Activated CD8-positive, alpha-beta memory T cell treated with anti-CD3 and anti-CD28 coated beads, Interleukin-2, amount 50 U/mL, for 24 hours (primary cell): Measurements from ENCODE around the gene SASH3.
A peak's percentile ranks its signal among the peaks of the same experiment; 100 is the strongest.

Experiments used
- DNase-seq: peaks from one replicate; pipeline ENCODE4 v3.0.0-alpha.2; 2020; ENCODE audit errors: extremely low read depth

The SASH3 gene

GRCh38 chrX:129808829-129809796 lies 29.4 kb downstream of the SASH3 start:
- no peak for DNase-seq

GRCh38 chrX:129813662-129814368 lies 34.1 kb downstream of the SASH3 start:
- DNase-seq, result no peak

DNA sequence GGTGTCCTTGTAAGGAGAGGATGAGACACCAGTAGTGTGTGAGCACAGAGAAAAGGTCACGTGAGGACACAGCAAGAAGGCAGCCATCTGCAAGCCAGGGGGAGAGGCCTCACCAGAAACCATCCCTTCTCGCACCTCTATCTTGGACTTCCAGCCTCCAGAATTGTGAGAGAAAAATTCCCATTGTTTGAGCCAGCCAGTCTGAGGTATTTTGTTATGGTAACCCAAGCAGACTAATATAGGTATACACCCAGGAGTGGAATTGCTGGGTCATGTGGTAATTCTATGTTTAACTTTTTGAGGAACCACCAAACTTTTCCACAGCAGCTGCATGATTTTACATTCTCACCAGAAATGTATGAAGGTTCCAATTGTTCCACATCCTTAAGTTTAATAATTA lies 38.4 kb downstream of the SASH3 start:
- no peak for DNase-seq

GRCh38 chrX:129823115-129823514 lies 43.4 kb downstream of the SASH3 start:
- no peak for DNase-seq

DNA sequence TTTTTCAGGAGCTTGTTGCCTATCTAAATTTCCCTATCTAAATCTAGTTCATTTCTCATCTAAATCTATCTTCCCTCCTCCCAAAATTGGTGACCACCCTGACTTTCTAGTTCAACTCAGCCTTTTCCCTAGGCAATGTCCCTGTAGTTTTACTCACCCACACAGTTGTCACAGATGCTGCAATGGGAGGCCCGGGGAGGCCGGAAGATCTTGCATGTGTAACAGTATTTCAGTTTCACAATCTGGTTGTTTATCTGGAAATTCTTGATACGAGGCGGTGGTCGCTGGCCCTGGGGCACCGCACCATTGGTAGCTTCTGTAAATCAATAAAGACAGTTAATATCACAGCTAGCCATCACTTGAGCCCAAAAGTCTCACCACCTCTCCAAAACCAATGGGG lies 43.8 kb downstream of the SASH3 start:
- no peak for DNase-seq

GRCh38 chrX:129824620-129825019 lies 44.9 kb downstream of the SASH3 start:
- no peak for DNase-seq

GRCh38 chrX:129825746-129826505 lies 46.2 kb downstream of the SASH3 start:
- no peak for DNase-seq

- DNase-seq, result no peak
These were observed 50.7 kb downstream of the SASH3 start for GRCh38 chrX:129830494-129830893.

- no peak for DNase-seq
These were observed 51.5 kb downstream of the SASH3 start for GRCh38 chrX:129831091-129831885.

DNA sequence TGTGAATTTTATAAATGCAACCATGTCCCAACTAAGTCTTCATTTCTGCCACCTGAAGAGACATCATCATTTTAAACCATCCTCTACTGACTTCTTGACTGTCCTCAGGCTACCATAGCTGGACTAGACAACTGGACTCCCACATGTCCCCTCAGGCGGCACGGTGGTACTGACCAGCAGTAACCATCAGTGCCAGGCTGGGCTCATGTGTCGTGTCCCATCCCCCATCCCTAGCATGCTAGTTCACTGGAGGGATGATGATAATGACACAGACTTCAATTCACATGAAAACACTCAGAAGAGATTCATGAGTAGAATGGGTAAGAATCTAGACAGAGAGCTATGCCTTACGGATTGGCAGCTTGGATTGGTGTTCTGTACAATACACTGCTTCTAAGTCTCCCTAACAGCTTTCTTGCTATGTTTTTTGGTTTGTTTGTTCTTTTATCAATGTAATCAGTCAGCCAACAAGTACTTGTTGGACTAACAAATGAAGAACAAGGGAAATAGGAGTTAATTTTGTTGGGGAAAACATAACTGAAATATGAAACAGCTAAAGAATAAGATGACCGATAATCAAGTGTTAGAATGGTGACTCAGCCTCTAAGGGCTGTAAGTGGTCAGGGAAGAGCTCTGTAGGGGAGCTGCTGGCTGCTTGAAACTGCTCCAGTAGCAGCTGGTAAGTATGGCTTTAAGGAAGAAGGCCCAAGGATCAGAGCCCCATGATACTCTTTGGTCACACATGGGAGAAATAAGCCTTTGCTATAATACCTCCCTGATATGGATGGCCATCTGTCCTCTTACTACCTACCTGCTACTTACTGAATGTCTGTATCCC lies 53.6 kb downstream of the SASH3 start:
- DNase-seq, result no peak

DNA sequence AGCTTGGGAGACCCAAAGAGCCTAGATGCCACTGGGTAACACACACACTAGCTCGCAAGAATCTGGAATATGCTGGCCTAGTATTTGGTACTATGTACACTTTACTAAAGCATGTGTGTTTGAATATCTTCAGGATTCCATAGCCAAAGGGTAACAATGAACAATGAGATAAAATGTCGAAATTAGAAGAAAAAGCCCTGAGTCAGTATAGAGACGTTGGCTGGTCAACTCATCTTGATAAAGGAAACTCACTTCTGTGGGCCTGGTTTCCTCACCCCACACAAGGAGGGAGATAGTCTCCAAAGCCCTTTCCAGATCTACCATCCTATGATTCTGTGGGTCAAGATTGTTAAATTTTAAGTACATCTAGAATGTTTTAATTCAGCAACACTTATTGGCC lies 57.1 kb downstream of the SASH3 start:
- no peak for DNase-seq

- DNase-seq, result no peak
These were observed 60.6 kb downstream of the SASH3 start for GRCh38 chrX:129840344-129840743.

DNA sequence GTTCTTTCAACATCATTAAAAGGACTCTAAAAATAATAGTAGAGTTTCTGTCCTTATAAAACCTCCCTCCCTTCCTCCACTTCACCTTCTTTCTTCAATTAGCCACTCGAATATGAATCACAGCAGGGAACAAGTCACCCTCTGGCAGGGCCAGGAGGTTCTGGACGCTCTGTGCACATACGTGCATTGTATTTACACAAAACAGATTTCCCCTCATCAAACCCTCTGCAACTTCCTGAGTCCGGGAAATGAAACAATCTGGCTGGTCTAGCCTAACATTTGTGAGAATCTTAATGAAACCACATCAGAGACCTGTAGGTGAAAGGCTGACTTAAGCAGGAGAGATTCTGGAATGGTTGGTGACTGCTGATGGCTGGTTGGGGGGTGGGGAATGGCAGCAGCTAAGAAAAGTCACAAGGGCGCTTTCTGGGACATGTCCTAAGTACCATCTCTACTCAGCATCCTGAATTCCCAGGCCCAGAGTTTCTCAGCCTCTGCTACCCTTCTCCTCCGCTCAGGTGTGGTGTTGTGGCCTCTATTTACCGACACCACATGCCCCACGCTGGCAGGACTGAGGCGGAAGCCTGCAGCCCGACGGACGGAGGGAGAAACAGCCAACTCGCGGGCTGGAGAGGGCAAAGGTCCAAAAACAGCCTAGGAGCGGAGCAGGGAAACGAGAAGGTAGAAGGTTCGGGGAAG lies 62.9 kb downstream of the SASH3 start:
- no peak for DNase-seq

GRCh38 chrX:129843209-129843458 lies 63.4 kb downstream of the SASH3 start:
- no peak for DNase-seq

GRCh38 chrX:129843459-129844306 lies 63.9 kb downstream of the SASH3 start, which contains the start of gene ZDHHC9:
Gene ZDHHC9 (minus strand): TSS chrX:129843886. CDS start chrX:129841945, 1,941 bp downstream.
- DNase-seq, result peak; percentile 64
